ENCODE data around the gene EMX1.

DNA sequence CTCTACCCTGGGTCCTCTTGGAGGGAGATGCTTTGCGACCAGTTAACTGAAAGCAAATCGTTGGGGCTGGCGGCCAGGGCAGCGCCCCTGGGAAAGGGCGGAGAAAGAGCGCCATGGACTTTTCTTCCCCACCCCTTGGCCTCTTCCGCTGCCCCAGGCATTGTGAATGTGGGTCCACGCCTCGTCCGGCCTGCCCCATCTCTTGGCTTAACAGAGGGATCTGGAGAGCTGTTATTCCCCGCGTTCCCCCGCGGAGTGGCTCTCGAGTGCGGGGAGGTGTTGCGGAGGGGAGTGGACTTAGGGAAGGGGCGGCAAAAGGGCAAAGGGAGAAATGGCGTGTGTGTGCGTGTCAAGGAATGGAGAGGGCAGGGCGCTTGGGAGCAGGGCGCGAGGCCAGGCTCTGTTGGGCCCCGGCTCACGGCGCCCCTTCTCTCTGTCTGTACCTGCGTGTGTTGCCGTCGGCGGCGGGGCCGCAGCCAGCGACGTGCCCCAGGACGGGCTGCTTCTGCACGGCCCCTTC lies 6.6 kb downstream of the EMX1 start:
- TF ChIP-seq, protein P1, sequence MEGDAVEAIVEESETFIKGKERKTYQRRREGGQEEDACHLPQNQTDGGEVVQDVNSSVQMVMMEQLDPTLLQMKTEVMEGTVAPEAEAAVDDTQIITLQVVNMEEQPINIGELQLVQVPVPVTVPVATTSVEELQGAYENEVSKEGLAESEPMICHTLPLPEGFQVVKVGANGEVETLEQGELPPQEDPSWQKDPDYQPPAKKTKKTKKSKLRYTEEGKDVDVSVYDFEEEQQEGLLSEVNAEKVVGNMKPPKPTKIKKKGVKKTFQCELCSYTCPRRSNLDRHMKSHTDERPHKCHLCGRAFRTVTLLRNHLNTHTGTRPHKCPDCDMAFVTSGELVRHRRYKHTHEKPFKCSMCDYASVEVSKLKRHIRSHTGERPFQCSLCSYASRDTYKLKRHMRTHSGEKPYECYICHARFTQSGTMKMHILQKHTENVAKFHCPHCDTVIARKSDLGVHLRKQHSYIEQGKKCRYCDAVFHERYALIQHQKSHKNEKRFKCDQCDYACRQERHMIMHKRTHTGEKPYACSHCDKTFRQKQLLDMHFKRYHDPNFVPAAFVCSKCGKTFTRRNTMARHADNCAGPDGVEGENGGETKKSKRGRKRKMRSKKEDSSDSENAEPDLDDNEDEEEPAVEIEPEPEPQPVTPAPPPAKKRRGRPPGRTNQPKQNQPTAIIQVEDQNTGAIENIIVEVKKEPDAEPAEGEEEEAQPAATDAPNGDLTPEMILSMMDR (conservative IDR thresholded peaks at IDR 0.05; ENCODE audit: low read length), result no peak
- TF ChIP-seq EZH2phosphoT487 (IDR thresholded peaks at IDR 0.05; ENCODE audit: borderline replicate concordance), result no peak
